AG10803 (cell line): ENCODE measurements around the gene STIMATE.

ENCODE experiments used
- DNase-seq: peaks from one replicate; pipeline ENCODE4 v3.0.0; 2010; ENCODE audit warnings: low read depth
- H3K4me3 ChIP-seq: 2 replicates; pipeline ENCODE4 v1.5.1; 2011; ENCODE audit warnings: mild to moderate bottlenecking, low read length, control low read depth
- CTCF ChIP-seq: conservative IDR thresholded peaks from 2 replicates; pipeline ENCODE4 v1.5.1; 2011; ENCODE audit warnings: mild to moderate bottlenecking, low read length, control low read depth, inconsistent platforms

The STIMATE gene

GRCh38 chr3:52872245-52872644, 25.1 kb downstream of the STIMATE start:
- peak; percentile 55 for DNase-seq
- TF ChIP-seq CTCF, result no peak
- H3K4me3 ChIP-seq, result no peak overlapping the region

DNA sequence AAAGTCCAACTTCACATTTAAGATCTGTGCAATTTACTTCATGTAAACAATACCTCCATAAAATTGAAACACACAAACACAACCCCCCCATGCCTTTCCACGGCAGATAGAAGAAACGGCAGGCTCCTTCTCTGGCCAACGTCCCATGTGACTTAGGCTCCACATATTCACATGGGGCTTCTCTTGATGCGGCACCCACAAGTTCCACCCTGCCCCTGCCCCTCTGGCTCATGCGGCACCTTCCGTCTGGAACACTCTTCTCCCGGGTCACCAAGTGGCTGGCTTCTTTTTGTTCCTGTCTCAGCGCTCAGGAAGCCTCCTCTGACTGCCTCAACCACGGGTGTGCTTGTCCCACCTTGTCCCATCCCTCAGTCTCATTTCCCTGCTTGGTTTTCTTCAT, 25.6 kb downstream of the STIMATE start:
- TF ChIP-seq CTCF, result no peak
- H3K4me3 ChIP-seq, result no peak overlapping the region
- no peak for DNase-seq

DNA sequence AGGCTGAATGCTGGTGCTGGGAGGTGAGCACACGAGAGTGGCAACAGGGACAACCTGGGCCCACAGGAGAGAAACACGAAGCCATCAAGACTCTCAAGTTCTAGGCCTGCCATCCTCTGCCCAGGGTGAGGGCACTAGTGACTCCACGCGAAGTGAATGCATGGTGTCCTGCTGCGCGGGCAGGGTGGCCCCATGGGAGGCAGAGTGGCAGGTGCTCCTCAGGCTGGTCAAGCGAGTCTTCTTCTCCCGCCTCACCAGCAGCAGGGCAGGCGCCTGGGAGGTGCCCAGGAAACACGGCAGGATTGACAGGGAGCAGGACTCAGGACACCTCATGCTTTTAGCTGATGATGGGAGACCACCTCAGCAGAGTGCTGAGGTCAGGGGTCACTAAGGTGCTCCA, 26.9 kb downstream of the STIMATE start:
- H3K4me3 ChIP-seq, result no peak overlapping the region
- no peak for DNase-seq
- no peak for TF ChIP-seq CTCF

- DNase-seq, result no peak
- no peak for TF ChIP-seq CTCF
- no peak overlapping the region for H3K4me3 ChIP-seq
Observed at GRCh38 chr3:52866427-52866826, 30.9 kb downstream of the STIMATE start.

GRCh38 chr3:52865994-52866393, 31.4 kb downstream of the STIMATE start:
- no peak for DNase-seq
- no peak overlapping the region for H3K4me3 ChIP-seq
- TF ChIP-seq CTCF, result no peak

DNA sequence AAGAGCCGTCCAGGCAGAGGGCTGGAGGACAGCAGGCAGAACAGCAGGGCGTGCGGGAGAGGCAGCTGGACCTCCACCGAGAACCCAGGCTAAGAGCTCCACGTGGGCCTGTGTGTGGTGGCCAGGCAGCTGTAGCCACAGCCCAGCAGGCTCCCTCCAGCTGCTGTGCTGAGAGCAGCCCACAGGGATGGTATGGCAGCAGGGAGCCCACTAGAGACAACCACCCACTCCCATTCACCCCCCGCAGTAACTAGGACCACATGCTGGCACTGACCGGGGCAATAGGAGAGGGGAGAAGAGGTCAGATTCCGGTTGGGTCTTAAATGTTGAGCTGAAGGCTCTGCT, 37.0 kb downstream of the STIMATE start:
- TF ChIP-seq CTCF, result no peak
- H3K4me3 ChIP-seq, result no peak overlapping the region
- DNase-seq, result no peak

DNA sequence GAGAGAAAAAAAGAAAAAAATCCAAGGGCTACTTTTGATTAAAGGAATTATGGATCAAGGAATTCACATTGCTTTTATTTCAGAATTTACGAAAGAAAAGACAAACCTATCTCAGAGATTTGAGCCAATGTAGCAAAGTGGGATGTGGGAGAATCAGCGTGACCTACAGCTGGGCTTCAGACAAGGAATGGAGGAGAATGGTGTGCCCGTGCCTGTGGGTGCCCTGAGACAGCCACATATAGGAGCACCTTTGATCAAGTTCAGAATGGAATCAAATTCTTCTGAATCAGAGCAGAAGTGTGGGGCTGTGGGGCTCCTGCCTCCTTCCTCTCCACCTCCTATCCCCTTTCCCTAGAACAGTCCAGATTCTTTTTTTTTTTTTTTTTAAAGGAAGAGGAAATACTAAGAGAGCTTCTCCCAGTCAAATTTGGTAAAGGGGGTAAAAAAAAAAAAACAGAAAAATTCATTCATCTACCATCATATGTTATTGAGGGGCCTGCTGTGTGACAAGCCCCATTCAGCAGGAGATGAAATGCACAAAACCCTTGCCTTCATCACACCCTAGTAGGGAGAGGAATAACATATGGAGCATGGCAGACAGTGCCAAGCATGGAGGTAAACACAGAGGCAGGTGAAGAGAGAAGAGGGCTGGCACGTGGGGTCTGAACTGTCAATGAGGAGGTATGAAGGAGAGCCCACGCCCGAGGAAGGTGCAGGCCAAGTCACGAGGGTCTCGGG, 37.5 kb downstream of the STIMATE start:
- no peak for TF ChIP-seq CTCF
- DNase-seq, result no peak
- H3K4me3 ChIP-seq, result no peak overlapping the region
